Nephron progenitor cell (in vitro differentiated cells): Measurements from ENCODE around the gene SLC26A2.
"Not testable (repeated sequence)": the region's sequence is repeated elsewhere in the genome, so short reads cannot be mapped to it uniquely, and the experiment has no call there.

Experiments
- DNase-seq: peaks from one replicate; pipeline ENCODE4 v3.0.0; 2021
- H3K27ac Mint-ChIP-seq: 2 replicates; pipeline ENCODE4 v1.8.0; 2021; ENCODE audit warnings: mild to moderate bottlenecking, moderate library complexity, mixed read lengths
- H3K27me3 Mint-ChIP-seq: 2 replicates; pipeline ENCODE4 v1.8.0; 2021; ENCODE audit warnings: mild to moderate bottlenecking, low read depth, mixed read lengths; ENCODE audit not compliant: poor library complexity
- H3K36me3 Mint-ChIP-seq: 2 replicates; pipeline ENCODE4 v1.8.0; 2021; ENCODE audit warnings: low read depth, mixed read lengths
- H3K4me1 Mint-ChIP-seq: 2 replicates; pipeline ENCODE4 v1.8.0; 2021; ENCODE audit warnings: mixed read lengths
- H3K4me3 Mint-ChIP-seq: 2 replicates; pipeline ENCODE4 v1.8.0; 2021; ENCODE audit warnings: mild to moderate bottlenecking, moderate library complexity, mixed read lengths
- H3K9me3 Mint-ChIP-seq: 2 replicates; pipeline ENCODE4 v1.8.0; 2021; ENCODE audit warnings: mild to moderate bottlenecking, moderate library complexity, mixed read lengths
- CTCF ChIP-seq: fragments of 200-600 bp; sonication (generic); IDR thresholded peaks from 2 replicates; pipeline ENCODE4 v1.5.0; 2021; ENCODE audit warnings: antibody characterized with exemption

Gene SLC26A2

DNA sequence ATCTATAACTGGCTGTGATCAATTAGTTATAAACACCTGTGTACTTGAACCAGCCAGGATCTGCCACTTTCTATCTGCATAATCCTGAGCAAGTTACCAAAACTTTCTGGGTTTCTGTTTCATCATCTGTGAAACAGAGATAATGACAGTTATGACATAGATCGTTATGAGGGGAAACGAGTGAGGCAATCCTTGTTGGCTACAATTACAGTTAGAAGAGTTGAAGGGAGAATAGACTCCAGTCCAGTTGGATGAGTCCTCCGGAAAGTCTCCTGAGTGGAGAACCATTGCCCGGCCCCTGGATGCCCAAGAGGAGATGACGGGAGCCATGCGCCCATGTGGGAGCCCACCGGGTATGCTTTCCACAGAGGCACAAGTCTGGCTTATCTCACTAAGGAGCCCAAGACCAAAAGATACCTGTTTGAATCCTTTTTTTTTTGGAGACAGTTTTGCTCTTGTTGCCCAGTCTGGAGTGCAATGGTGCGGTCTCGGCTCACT lies 20.4 kb upstream of the SLC26A2 start:
- Mint-ChIP-seq H3K27ac (no peak overlapping the region), H3K36me3 (no peaks in the 10 kb centered on the region), H3K27me3 (peaks cover 22% of the 10 kb centered on the region), H3K4me1 (peaks cover 42% of the 10 kb centered on the region), H3K9me3 (no peaks in the 10 kb centered on the region), H3K4me3 (no peak overlapping the region)
- TF ChIP-seq CTCF = no peak
- DNase-seq = no peak

DNA sequence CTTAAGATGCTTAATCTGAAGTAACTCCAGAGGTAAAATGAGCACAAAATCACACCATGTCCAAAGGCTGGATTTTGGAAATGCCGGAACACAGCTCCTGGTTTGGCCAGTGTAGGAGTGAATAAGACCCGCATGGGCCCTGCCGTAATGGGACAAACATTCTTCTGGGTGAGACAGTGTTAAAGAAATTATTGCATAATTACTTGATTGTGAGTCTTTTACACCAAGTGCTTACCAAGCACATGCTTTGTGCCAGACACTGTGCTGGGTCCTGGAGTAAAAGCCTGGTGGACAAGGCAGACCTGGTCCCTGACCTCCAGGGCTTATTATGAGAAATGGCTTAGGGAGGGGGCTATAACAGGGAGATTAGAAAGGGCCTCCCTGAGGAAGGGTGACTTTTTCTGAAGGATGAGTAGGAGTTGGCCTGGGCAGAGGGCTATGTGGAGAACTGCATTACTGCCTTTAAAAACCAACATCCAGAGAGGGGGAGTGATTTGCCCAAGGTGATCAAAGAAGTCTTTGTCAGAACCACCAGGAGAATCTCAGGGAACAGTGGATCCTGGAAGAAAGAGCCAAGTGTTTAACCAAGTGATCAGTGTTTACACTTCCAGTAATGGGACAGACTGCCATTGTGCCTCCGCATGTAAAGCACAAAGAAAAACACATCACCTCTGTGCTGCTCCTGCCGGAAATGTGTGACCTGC lies 19.5 kb upstream of the SLC26A2 start:
- no peak for TF ChIP-seq CTCF
- no peaks in the 10 kb centered on the region for H3K36me3 Mint-ChIP-seq
- no peaks in the 10 kb centered on the region for H3K9me3 Mint-ChIP-seq
- H3K4me1 Mint-ChIP-seq = peaks cover 44% of the 10 kb centered on the region
- H3K27ac Mint-ChIP-seq = no peak overlapping the region
- H3K27me3 Mint-ChIP-seq = peaks cover 14% of the 10 kb centered on the region
- no peak for DNase-seq
- peak overlapping the region; percentile 12 for H3K4me3 Mint-ChIP-seq

DNA sequence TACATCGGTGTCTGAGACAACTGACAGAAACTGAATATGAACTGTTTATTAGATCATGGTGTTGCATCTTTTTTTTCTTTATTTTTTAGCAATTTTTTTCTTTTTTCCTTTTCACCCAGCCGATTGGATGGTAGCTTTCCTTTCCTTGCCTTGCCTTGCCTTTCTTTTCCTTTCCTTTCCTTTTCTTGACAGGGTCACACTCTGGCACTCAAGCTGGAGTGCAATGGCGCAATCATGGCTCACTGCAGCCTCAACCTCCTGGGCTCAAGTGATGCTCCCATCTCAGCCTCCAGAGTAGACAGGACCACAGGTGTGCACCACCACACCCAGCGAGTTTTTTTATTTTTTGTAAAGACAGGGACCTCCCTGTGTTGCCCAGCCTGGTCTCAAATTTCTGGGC lies 18.8 kb upstream of the SLC26A2 start:
- peaks cover 14% of the 10 kb centered on the region for H3K27me3 Mint-ChIP-seq
- TF ChIP-seq CTCF = no peak
- no peaks in the 10 kb centered on the region for H3K36me3 Mint-ChIP-seq
- no peaks in the 10 kb centered on the region for H3K9me3 Mint-ChIP-seq
- no peak overlapping the region for H3K4me3 Mint-ChIP-seq
- DNase-seq = no peak
- no peak overlapping the region for H3K27ac Mint-ChIP-seq
- H3K4me1 Mint-ChIP-seq = peaks cover 44% of the 10 kb centered on the region

DNA sequence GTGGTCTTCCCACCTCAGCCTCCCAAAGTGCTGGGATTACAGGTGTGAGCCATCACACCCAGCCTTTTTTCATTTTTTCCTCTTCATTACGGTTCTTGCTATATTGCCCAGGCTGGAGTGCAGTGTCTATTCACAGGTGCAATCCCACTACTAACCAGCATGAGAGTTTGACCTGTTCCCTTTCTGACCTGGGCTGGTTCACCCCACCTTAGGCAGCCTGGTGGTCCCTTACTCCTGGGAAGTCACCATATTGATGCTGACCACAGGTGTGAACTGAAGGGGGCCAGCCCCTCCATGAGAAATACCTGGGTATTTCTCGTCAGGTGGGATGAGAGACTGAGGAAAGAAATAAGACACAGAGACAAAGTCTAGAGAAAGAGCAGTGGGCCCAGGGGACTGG lies 18.4 kb upstream of the SLC26A2 start:
- Mint-ChIP-seq H3K4me3 (no peak overlapping the region), H3K4me1 (peaks cover 44% of the 10 kb centered on the region), H3K27me3 (peaks cover 19% of the 10 kb centered on the region), H3K27ac (peak overlapping the region; percentile 92), H3K9me3 (no peaks in the 10 kb centered on the region), H3K36me3 (no peaks in the 10 kb centered on the region)
- DNase-seq = no peak
- no peak for TF ChIP-seq CTCF

DNA sequence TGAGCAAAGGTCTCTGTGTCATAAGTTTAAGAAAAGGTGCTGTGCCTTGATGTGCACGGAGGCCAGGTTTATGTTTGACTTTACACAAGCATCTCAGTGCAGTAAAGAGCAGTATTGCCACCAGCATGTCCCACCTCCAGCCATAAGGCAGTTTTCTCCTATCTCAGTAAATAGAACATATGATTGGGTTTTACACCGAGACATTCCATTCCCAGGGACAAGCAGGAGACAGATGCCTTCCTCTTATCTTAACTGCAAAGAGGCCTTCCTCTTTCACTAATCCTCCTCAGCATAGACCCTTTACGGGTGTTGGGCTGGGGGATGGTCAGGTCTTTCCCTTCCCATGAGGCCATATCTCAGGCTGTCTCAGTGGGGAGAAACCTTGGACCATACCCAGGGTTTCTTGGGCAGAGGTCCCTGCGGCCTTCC lies 17.8 kb upstream of the SLC26A2 start:
- H3K36me3 Mint-ChIP-seq, H3K9me3 Mint-ChIP-seq, DNase-seq, H3K4me3 Mint-ChIP-seq: not testable (repeated sequence)
- Mint-ChIP-seq H3K27ac (peak overlapping the region; percentile 92), H3K4me1 (peaks cover 44% of the 10 kb centered on the region), H3K27me3 (peaks cover 20% of the 10 kb centered on the region)

DNA sequence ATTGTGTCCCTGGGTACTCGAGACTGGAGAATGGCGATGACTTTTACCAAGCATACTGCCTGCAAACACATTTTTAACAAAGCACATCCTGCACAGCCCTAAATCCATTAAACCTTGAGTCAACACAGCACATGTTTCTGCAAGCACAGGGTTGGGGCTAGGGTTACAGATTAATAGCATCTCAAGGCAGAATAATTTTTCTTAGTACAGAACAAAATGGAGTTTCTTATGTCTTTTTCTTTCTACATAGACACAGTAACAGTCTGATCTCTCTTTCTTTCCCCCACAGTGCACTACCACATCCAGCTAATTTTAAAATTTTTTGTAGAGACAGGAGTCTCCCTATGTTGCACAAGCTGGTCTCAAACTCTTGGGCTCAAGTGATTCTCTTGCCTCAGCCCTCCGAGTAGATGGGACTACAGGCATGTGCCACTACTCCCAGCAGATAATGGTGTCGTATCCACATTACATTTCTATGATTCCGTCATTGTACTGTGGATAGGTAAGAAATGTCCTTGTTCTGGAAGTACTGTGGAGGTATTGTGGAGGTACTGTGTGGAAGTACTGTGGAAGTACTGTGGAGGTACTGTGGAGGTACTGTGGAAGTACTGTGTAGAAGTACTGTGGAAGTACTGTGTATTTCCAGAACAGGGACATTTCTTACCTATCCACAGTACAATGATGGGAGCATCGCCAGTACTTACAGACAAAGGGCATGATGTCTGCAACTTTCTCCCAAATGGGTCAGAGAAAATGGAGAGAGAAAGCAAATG lies 17.2 kb upstream of the SLC26A2 start:
- peak overlapping the region; percentile 92 for H3K27ac Mint-ChIP-seq
- not testable (repeated sequence) for H3K4me3 Mint-ChIP-seq, H3K36me3 Mint-ChIP-seq, H3K9me3 Mint-ChIP-seq, DNase-seq
- peaks cover 44% of the 10 kb centered on the region for H3K4me1 Mint-ChIP-seq
- peaks cover 20% of the 10 kb centered on the region for H3K27me3 Mint-ChIP-seq
